Naive thymus-derived CD4-positive, alpha-beta T cell (primary cell): Measurements from ENCODE around the gene CIB2. TPM values are rescaled to one million over a fixed set of nuclear protein-coding genes. Genes with fewer than 3 reads are reported as not detected.

Experiments used
- ATAC-seq: fragments of 150-1000 bp; cut with Tn5 transposase; 2 replicates; pipeline ENCODE4 v1.10.0; 2021; ENCODE audit warnings: mild to moderate bottlenecking, moderate library complexity
- CTCF ChIA-PET: fragments of 350-600 bp; sonication (Branson Sonifier 250); formaldehyde crosslinking; loops from one replicate; lab custom pipeline; 2021; ENCODE audit warnings: antibody characterized with exemption; lab: Charles Lee
- POLR2A ChIA-PET: fragments of 350-600 bp; sonication (Branson Sonifier 250); formaldehyde crosslinking; loops from one replicate; lab custom pipeline; 2021; ENCODE audit warnings: antibody characterized with exemption, inconsistent platforms; lab: Charles Lee
- DNase-seq, 9 donors: peaks; one replicate each; pipeline versions ENCODE4 v3.0.0 to v3.0.0-alpha.2; 2020 to 2022; ENCODE audit warnings: mixed read lengths in 1 of 9
- H3K27ac ChIP-seq: one replicate; pipeline ENCODE4 v1.7.0; 2013; ENCODE audit warnings: mild to moderate bottlenecking, low read depth, low read length, moderate library complexity
- H3K27me3 ChIP-seq, 2 donors: one replicate each; pipeline ENCODE4 v1.7.0; 2013; ENCODE audit warnings: low read length in 2 of 2, mild to moderate bottlenecking in 2 of 2, moderate library complexity in 2 of 2; ENCODE audit not compliant: control insufficient read depth in 2 of 2, insufficient read depth in 2 of 2
- H3K36me3 ChIP-seq, 3 experiments: 1 replicate in 2 of 3; 2 replicates in 1 of 3; pipeline ENCODE4 v1.7.0; 2013; ENCODE audit warnings: low read length in 3 of 3, mild to moderate bottlenecking in 3 of 3, moderate library complexity in 1 of 3; ENCODE audit not compliant: insufficient read depth in 3 of 3, control insufficient read depth in 2 of 3
- H3K4me1 ChIP-seq, 2 donors: one replicate each; pipeline ENCODE4 v1.7.0; 2013; ENCODE audit warnings: low read length in 2 of 2, mild to moderate bottlenecking in 2 of 2, moderate library complexity in 1 of 2; ENCODE audit not compliant: control insufficient read depth in 2 of 2, insufficient read depth in 2 of 2
- H3K4me3 ChIP-seq: 2 replicates; pipeline ENCODE4 v1.7.0; 2013; ENCODE audit warnings: mild to moderate bottlenecking, low read length
- H3K9me3 ChIP-seq, 3 experiments: 1 replicate in 2 of 3; 2 replicates in 1 of 3; pipeline ENCODE4 v1.7.0; 2013; ENCODE audit warnings: low read length in 3 of 3; ENCODE audit not compliant: control insufficient read depth in 2 of 3
- H3K27ac Mint-ChIP-seq, 9 donors: one replicate each; pipeline ENCODE4 v1.8.0; 2020 to 2022; ENCODE audit warnings: mixed read lengths in 9 of 9, mild to moderate bottlenecking in 8 of 9, moderate library complexity in 5 of 9, inconsistent platforms in 2 of 9
- H3K27me3 Mint-ChIP-seq, 5 donors: one replicate each; pipeline ENCODE4 v1.8.0; 2021 to 2022; ENCODE audit warnings: mixed read lengths in 5 of 5, mild to moderate bottlenecking in 1 of 5
- H3K36me3 Mint-ChIP-seq, 5 donors: one replicate each; pipeline ENCODE4 v1.8.0; 2020 to 2022; ENCODE audit warnings: mixed read lengths in 5 of 5, mild to moderate bottlenecking in 3 of 5, inconsistent platforms in 1 of 5
- H3K4me1 Mint-ChIP-seq, 7 donors: one replicate each; pipeline ENCODE4 v1.8.0; 2020 to 2022; ENCODE audit warnings: mixed read lengths in 7 of 7, mild to moderate bottlenecking in 3 of 7, inconsistent platforms in 1 of 7
- H3K4me3 Mint-ChIP-seq, 10 donors: one replicate each; pipeline ENCODE4 v1.8.0; 2020 to 2022; ENCODE audit warnings: mild to moderate bottlenecking in 10 of 10, mixed read lengths in 10 of 10, moderate library complexity in 6 of 10, inconsistent platforms in 2 of 10
- H3K9me3 Mint-ChIP-seq, 11 donors: one replicate each; pipeline ENCODE4 v1.8.0; 2020 to 2022; ENCODE audit warnings: mixed read lengths in 11 of 11, mild to moderate bottlenecking in 4 of 11, inconsistent platforms in 1 of 11, moderate library complexity in 1 of 11
- intact Hi-C, 2 donors: fragments of 100-400 bp; cut with micrococcal nuclease; formaldehyde crosslinking; loops; one replicate each; pipeline ENCODE4 v1.15.1; 2023
- polyA plus RNA-seq, 2 donors: library from polyadenylated mRNA; unstranded; fragments of 300-500 nt; fragmentation: Illumina TruSeq; gene quantifications; one replicate each; pipeline ENCODE4 v1.2.3, GENCODE V29; 2021
- total RNA-seq, 6 experiments: library from RNA in 5 of 6; stranded (reverse) in 5 of 6; gene quantifications; 1 replicate in 5 of 6; 2 replicates in 1 of 6; pipeline ENCODE4 v1.2.3 and lab custom pipeline; 2021 to 2026

CIB2 gene
- total and polyA plus RNA-seq, 7 experiments from 2014 or later, result 1.0 to 2.1 (median 1.8) TPM

DNA sequence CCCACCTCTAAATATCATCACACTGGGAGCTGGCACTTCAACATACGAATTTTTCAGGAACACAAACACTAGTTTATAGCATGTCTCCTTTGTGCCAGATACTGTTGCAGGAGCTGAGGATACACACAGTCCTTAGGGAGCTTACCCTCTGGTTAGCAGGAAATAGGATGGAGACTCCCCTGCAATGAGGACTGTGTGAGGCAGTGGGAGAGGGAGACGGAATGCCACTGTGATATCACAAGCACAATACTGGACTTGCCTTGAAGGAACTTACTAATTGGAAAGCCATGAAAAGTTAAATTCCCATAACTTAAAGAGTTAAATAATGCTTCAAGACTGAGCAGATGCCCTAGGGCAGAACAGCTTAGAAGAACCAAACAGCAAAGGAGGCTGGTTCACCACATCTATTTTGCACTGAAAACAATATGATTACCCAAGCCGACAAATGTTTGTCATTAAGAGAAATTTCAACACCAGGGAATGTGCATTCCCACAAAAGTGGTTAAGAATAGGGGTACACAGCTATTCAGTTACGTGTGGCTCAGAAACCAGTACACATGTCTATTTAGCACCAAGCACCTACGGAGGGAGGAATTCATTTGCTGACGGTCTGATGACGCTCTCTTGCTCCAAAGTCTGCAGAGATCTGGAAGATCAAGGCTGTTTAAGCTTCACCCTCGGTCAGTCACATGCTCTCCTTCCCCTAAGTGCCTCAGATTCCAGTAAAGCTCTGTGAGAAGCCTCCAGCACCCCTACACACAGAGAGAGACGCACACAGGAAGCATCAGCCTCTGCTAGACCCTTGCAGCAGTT lies 59.0 kb downstream of the CIB2 start:
- Histone ChIP-seq H3K27ac (peak overlapping the region; percentile 69), H3K9me3 (no peaks in the 10 kb centered on the region), H3K27me3 (no peaks in the 10 kb centered on the region), H3K4me3 (peak overlapping the region; percentile 24), H3K4me1 (peaks cover 67 to 76% of the 10 kb centered on the region in 2 donors), H3K36me3 (peaks cover 0 to 4% (median 0%) of the 10 kb centered on the region in 3 experiments)
- Mint-ChIP-seq H3K36me3 (peaks cover 0 to 23% (median 3%) of the 10 kb centered on the region in 5 donors), H3K9me3 (no peaks in the 10 kb centered on the region), H3K27ac (peak overlapping the region in 6 of 9 donors; percentile 59 to 97 (median 92)), H3K27me3 (no peaks in the 10 kb centered on the region), H3K4me1 (peaks cover 41 to 68% (median 46%) of the 10 kb centered on the region in 7 donors), H3K4me3 (peak overlapping the region; percentile 49 to 83 (median 66))
- intact Hi-C loops, result loop anchor here in 1 of 2 donors (1.0 kb wide), 1 partner anchor 10 kb away; no protein-coding TSS in a partner anchor
- ChIA-PET POLR2A (interaction anchor here (7.6 to 15.7 kb wide), 2 partner anchors 18 to 37 kb away, joined by 78 to 292 read pairs; no protein-coding TSS in a partner anchor), CTCF (interaction anchor here (0.6 to 1.8 kb wide), 4 partner anchors 10 to 54 kb away, joined by 3 to 6 read pairs (median 4); no protein-coding TSS in a partner anchor)
- DNase-seq (peak in 6 of 9 donors; percentile 48 to 74 (median 61)), ATAC-seq (peak; percentile 57)

DNA sequence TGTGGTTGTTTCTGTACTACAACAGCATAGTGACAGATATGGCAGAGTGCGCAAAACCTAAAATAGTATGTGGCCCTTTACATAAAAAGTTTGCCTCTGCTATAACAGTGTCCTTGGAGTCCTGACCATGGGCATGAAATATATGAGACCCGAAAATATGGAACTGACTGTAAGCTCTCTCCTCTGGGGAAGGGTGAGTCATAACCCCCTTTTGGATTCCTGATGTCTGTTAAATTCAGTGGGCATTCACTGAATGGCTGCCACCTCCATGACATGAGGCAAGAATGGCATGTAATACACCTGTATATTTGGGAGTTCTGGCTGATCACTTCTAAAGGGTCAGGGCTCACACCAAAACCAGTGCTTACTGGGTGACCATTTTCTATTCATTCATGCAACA lies 59.9 kb downstream of the CIB2 start:
- ChIA-PET CTCF (interaction anchor here (1.1 to 2.5 kb wide), 4 partner anchors 36 to 48 kb away, joined by 5 to 11 read pairs (median 6); no protein-coding TSS in a partner anchor), POLR2A (interaction anchor here (7.6 to 15.7 kb wide), 2 partner anchors 17 to 37 kb away, joined by 78 to 292 read pairs; no protein-coding TSS in a partner anchor)
- Mint-ChIP-seq H3K4me3 (peak overlapping the region in 3 of 10 donors; percentile 50 to 83 (median 64)), H3K9me3 (no peaks in the 10 kb centered on the region), H3K4me1 (peaks cover 36 to 74% (median 46%) of the 10 kb centered on the region in 7 donors), H3K36me3 (peaks cover 0 to 26% (median 0%) of the 10 kb centered on the region in 5 donors), H3K27ac (peak overlapping the region in 6 of 9 donors; percentile 35 to 97 (median 88)), H3K27me3 (no peaks in the 10 kb centered on the region)
- intact Hi-C loops, result no loop called here
- Histone ChIP-seq H3K27me3 (no peaks in the 10 kb centered on the region), H3K4me3 (no peak overlapping the region), H3K27ac (peak overlapping the region; percentile 69), H3K36me3 (no peaks in the 10 kb centered on the region), H3K9me3 (no peaks in the 10 kb centered on the region), H3K4me1 (peaks cover 76 to 81% of the 10 kb centered on the region in 2 donors)
- ATAC-seq (no peak), DNase-seq (no peak)

DNA sequence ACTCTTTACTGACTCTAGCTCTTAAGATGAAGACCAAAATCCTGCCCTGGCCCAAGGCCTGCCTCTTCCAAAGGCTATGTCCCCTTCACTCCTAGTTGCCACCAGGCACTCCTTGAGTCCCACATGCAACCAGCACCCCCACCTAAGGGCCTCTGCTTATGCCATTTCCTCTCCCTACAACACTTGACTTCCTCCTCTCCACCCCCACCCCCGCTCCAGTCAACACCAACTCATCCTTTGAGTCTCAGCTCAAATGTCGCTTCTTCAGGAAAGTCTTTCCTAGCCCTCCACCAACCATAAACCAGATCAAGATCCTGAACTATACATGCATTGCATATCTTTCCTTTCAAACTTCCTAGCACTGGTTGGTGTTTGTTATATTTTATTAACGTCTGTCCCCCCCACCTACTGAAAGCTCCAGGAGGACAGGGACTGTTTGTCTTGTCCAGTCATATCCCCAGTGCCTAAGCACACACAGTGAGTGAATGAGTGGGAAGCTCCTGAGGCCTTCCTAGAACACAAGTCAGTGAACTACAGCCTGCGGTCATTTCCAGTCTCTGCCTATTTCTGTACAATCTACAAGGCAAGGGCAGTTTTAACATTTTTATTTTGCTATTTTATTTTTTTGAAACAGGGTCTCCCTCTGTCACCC lies 61.1 kb downstream of the CIB2 start:
- Mint-ChIP-seq H3K4me3 (peak overlapping the region in 3 of 10 donors; percentile 82 to 87 (median 83)), H3K36me3 (peaks cover 0 to 24% (median 0%) of the 10 kb centered on the region in 5 donors), H3K27me3 (no peaks in the 10 kb centered on the region), H3K27ac (peak overlapping the region in 5 of 9 donors; percentile 3 to 98 (median 94)), H3K4me1 (peaks cover 26 to 78% (median 35%) of the 10 kb centered on the region in 7 donors), H3K9me3 (no peaks in the 10 kb centered on the region)
- Histone ChIP-seq H3K9me3 (no peaks in the 10 kb centered on the region), H3K27me3 (no peaks in the 10 kb centered on the region), H3K4me3 (peak overlapping the region; percentile 40), H3K4me1 (peaks cover 82 to 83% of the 10 kb centered on the region in 2 donors), H3K36me3 (no peaks in the 10 kb centered on the region), H3K27ac (peak overlapping the region; percentile 69)
- ATAC-seq, result peak; percentile 37
- intact Hi-C loops, result no loop called here
- peak in 3 of 9 donors; percentile 34 to 44 (median 38) for DNase-seq
- POLR2A ChIA-PET, result interaction anchor here (1.1 to 15.7 kb wide), 4 partner anchors 15 to 51 kb away, joined by 3 to 292 read pairs (median 44); no protein-coding TSS in a partner anchor
- CTCF ChIA-PET, result interaction anchor here (0.6 to 2.5 kb wide), 7 partner anchors 8 to 56 kb away, joined by 3 to 11 read pairs (median 4); no protein-coding TSS in a partner anchor

DNA sequence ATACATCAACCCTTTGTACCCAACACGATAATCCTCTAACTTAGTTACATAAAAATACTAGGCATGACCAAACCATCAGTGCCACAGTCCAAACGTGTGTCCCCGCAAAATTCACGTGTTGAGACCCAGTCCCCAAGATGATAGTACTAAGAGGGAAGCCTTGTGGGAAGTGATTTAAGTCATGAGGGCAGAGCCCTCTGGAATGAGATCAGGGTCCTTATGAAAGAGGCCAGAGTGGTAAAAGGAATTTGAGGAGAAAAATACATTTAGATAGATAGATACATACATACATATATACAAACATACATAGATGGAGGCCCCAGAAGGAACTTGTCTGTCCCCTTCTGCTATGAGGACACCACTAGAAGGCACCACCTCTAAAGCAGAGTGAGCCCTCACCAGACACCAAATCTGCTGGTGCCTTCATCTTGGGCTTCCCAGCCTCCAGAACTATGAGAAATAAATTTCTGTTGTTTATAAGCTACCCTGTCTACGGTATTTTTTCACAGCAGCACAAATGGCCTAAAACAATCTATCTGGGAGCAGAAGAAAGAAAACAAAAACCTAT lies 61.7 kb downstream of the CIB2 start:
- peak overlapping the region; percentile 40 for H3K4me3 ChIP-seq
- no peak for DNase-seq

DNA sequence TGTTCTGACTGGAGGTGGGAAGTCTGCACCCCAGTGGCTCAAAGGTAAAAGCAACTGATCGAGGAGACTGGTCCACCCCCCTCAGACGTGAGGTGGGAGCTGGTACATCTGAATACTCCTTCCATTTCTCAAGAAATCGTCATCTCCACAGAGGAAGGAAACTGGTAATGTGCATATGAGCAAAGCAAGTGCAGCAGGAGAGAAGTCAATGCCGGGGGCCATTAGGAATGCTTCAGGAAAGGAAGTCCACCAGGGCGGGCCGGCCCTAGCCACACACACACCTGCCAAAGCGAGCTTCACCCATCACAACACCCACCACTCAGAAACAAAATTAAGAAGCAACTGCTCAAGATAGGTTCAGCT lies 62.2 kb downstream of the CIB2 start:
- Mint-ChIP-seq H3K9me3 (no peaks in the 10 kb centered on the region), H3K36me3 (peaks cover 0 to 17% (median 0%) of the 10 kb centered on the region in 5 donors), H3K4me1 (peaks cover 18 to 71% (median 25%) of the 10 kb centered on the region in 7 donors), H3K27ac (peak overlapping the region in 4 of 9 donors; percentile 91 to 98 (median 94)), H3K4me3 (peak overlapping the region in 3 of 10 donors; percentile 82 to 87 (median 83)), H3K27me3 (no peaks in the 10 kb centered on the region)
- CTCF ChIA-PET, result interaction anchor here (1.1 to 3.7 kb wide), 5 partner anchors 17 to 69 kb away, joined by 3 to 16 read pairs (median 6); no protein-coding TSS in a partner anchor
- H3K4me3 ChIP-seq, result peak overlapping the region; percentile 40
- H3K36me3 ChIP-seq, result no peaks in the 10 kb centered on the region
- no peaks in the 10 kb centered on the region for H3K9me3 ChIP-seq
- peaks cover 86 to 93% of the 10 kb centered on the region in 2 donors for H3K4me1 ChIP-seq
- ATAC-seq, result peak; percentile 35
- intact Hi-C loops, result loop anchor here in 1 of 2 donors (2.0 to 5.0 kb wide), 2 partner anchors 33 to 34 kb away; no protein-coding TSS in a partner anchor
- POLR2A ChIA-PET, result interaction anchor here (0.8 to 15.7 kb wide), 7 partner anchors 9 to 34 kb away, joined by 3 to 292 read pairs (median 11); partner anchors contain the start of gene TBC1D2B
- DNase-seq, result peak in 1 of 9 donors; percentile 30
- H3K27me3 ChIP-seq, result no peaks in the 10 kb centered on the region
- H3K27ac ChIP-seq, result peak overlapping the region; percentile 69

More for the DNA sequence above, 61.7 kb downstream of the CIB2 start:
- no peaks in the 10 kb centered on the region for H3K36me3 ChIP-seq
- intact Hi-C loops, result loop anchor here in 1 of 2 donors (2.0 to 5.0 kb wide), 2 partner anchors 33 to 35 kb away; no protein-coding TSS in a partner anchor
- peaks cover 84 to 89% of the 10 kb centered on the region in 2 donors for H3K4me1 ChIP-seq
- Mint-ChIP-seq H3K27me3 (no peaks in the 10 kb centered on the region), H3K4me3 (peak overlapping the region in 3 of 10 donors; percentile 82 to 87 (median 83)), H3K27ac (peak overlapping the region in 4 of 9 donors; percentile 91 to 98 (median 94)), H3K4me1 (peaks cover 23 to 76% (median 30%) of the 10 kb centered on the region in 7 donors), H3K9me3 (no peaks in the 10 kb centered on the region), H3K36me3 (peaks cover 0 to 21% (median 0%) of the 10 kb centered on the region in 5 donors)
- H3K9me3 ChIP-seq, result no peaks in the 10 kb centered on the region
- ChIA-PET CTCF (interaction anchor here (1.1 to 3.7 kb wide), 7 partner anchors 18 to 70 kb away, joined by 3 to 16 read pairs (median 6); no protein-coding TSS in a partner anchor), POLR2A (interaction anchor here (0.8 to 15.7 kb wide), 8 partner anchors 8 to 50 kb away, joined by 3 to 292 read pairs (median 9); partner anchors contain the start of gene TBC1D2B)
- no peaks in the 10 kb centered on the region for H3K27me3 ChIP-seq
- no peak for ATAC-seq
- peak overlapping the region; percentile 69 for H3K27ac ChIP-seq
